ENCODE measurements around the gene ARHGEF40.

The ARHGEF40 gene

DNA sequence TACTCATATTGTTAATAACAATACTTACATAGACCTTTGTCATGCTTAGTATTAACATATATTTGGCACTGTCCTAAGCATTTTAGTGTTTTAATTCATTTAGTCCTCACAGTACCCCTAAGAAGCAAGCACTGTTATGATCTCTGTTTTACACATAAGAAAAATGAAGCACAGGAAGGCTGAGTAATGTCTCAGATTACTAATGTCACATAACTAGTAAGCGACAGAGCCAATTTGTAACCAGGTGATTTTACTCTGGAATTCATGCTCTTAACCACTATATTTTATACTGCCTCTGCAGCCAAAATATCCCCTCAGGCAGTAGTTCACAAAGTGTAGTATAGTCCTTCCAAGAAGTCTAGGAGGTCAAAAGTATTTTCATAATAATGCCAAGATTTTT, 51.0 kb downstream of the ARHGEF40 start:
- no peak for DNase-seq (ENCODE audit: low spot score)

GRCh38 chr14:21123429-21123828, 53.3 kb downstream of the ARHGEF40 start:
- DNase-seq (ENCODE audit: low spot score) = no peak

GRCh38 chr14:21133901-21134300, 63.8 kb downstream of the ARHGEF40 start:
- DNase-seq (ENCODE audit: low spot score) = no peak

GRCh38 chr14:21136024-21136423, 65.9 kb downstream of the ARHGEF40 start:
- DNase-seq (ENCODE audit: low spot score) = no peak
